ENCODE data around the gene SYNM.

DNA sequence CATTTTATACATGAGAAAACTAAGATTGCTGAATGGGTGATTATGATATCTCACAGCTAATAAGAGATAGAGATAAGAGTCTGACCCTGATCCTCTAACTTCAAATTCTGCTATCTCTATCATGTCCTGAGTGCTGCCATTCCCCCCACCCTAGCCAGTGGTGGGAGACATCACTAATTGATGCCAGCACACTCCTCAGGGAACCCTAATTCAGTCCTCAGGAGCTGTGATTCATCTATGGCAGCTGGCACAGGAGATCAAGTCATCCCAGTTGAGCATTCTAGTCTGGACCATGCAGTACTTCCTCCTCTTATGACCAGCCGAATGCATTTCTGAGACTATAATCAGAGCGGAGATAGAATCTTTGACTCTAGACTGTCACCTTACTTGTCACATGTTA is 71.9 kb downstream of the SYNM start:
- TF ChIP-seq CTCF (IDR thresholded peaks at IDR 0.05; ENCODE audit: low read depth, low read length, poor library complexity, severe bottlenecking) (no peak), EZH2phosphoT487 (IDR thresholded peaks at IDR 0.05; ENCODE audit: borderline replicate concordance, low read length) (no peak)
